Endothelial cell of umbilical vein (primary cell): ENCODE data around the gene SRGAP3. TPM values are rescaled to one million over a fixed set of nuclear protein-coding genes. Genes with fewer than 3 reads are reported as not detected.

Experiments
- BruUV-seq: library from RNA; stranded (reverse); fragments of 400-500 nt; replicated peaks from 2 replicates; lab custom pipeline; 2021; lab: Mats Ljungman, UMichigan
- CTCF ChIA-PET: fragments of 300-600, 350-600 bp; sonication (Branson Sonifier 250); formaldehyde crosslinking; loops from one replicate; lab custom pipeline; 2021; ENCODE audit warnings: antibody characterized with exemption, inconsistent platforms; lab: Charles Lee
- POLR2A ChIA-PET: fragments of 300-600, 350-600 bp; sonication (Branson Sonifier 250); formaldehyde crosslinking; loops from one replicate; lab custom pipeline; 2021; ENCODE audit warnings: antibody characterized with exemption, inconsistent platforms; lab: Charles Lee
- DNase-seq: peaks from one replicate; pipeline ENCODE4 v3.0.0-alpha.2; 2011; ENCODE audit warnings: low read depth, low spot score
- FAIRE-seq: peaks from 2 replicates; lab custom pipeline; 2011; peaks lifted over from hg19 to GRCh38; lab: Jason Lieb, UNC
- H2AFZ ChIP-seq: 2 replicates; pipeline ENCODE4 v1.6.0; 2012; ENCODE audit warnings: low read depth, low read length, control low read depth, inconsistent platforms
- H3K27ac ChIP-seq: 2 replicates; pipeline ENCODE4 v1.5.1; 2011; ENCODE audit warnings: low read depth, mild to moderate bottlenecking, control low read depth, low read length, moderate library complexity; ENCODE audit not compliant: insufficient read depth
- H3K27me3 ChIP-seq, 2 experiments: 2 replicates each; pipeline versions ENCODE4 v1.6.0 to v1.6.1; 2011; ENCODE audit warnings: low read length in 2 of 2, mixed read lengths in 1 of 2; ENCODE audit not compliant: control insufficient read depth in 2 of 2, insufficient read depth in 2 of 2
- H3K36me3 ChIP-seq, 2 experiments: 2 replicates in 1 of 2; 3 replicates in 1 of 2; pipeline ENCODE4 v1.5.1; 2011; ENCODE audit warnings: low read length in 2 of 2, mild to moderate bottlenecking in 1 of 2, moderate library complexity in 1 of 2; ENCODE audit not compliant: control insufficient read depth in 2 of 2, insufficient read depth in 2 of 2; ENCODE audit errors: extremely low read depth in 1 of 2
- H3K4me1 ChIP-seq: 3 replicates; pipeline ENCODE4 v1.5.1; 2011; ENCODE audit warnings: mild to moderate bottlenecking, low read length; ENCODE audit not compliant: control insufficient read depth, insufficient read depth; ENCODE audit errors: extremely low read depth
- H3K4me2 ChIP-seq: 2 replicates; pipeline ENCODE4 v1.6.1; 2011; ENCODE audit warnings: low read length, control low read depth, mixed read lengths; ENCODE audit not compliant: insufficient read depth
- H3K4me3 ChIP-seq, 3 experiments: fragments of 200-600 bp in 1 of 3; sonication (generic), shearing (Covaris generic) in 1 of 3; replicated peaks in 1 of 3; 2 replicates each; pipeline ENCODE4 v1.5.1; 2011 to 2016; ENCODE audit warnings: control low read depth in 3 of 3, low read length in 3 of 3, mild to moderate bottlenecking in 2 of 3, inconsistent platforms in 1 of 3, low read depth in 1 of 3, moderate library complexity in 1 of 3; ENCODE audit not compliant: insufficient read depth in 1 of 3
- H3K79me2 ChIP-seq: 2 replicates; pipeline ENCODE4 v1.6.0; 2012; ENCODE audit warnings: low read length, inconsistent platforms; ENCODE audit not compliant: control insufficient read depth, insufficient read depth
- H3K9ac ChIP-seq: replicated peaks from 2 replicates; pipeline ENCODE3; 2011; ENCODE audit warnings: low read length, control low read depth; ENCODE audit not compliant: insufficient read depth; ENCODE audit errors: extremely low read depth
- H3K9me1 ChIP-seq: replicated peaks from 3 replicates; pipeline ENCODE4 v1.6.0; 2011; ENCODE audit warnings: mild to moderate bottlenecking, low read length; ENCODE audit not compliant: control insufficient read depth, insufficient read depth; ENCODE audit errors: extremely low read depth
- H3K9me3 ChIP-seq: replicated peaks from 2 replicates; pipeline ENCODE4 v1.5.1; 2012; ENCODE audit warnings: low read length, inconsistent platforms; ENCODE audit not compliant: control insufficient read depth, insufficient read depth
- H4K20me1 ChIP-seq: replicated peaks from 2 replicates; pipeline ENCODE3; 2011; ENCODE audit warnings: mild to moderate bottlenecking, low read length; ENCODE audit not compliant: control insufficient read depth, insufficient read depth; ENCODE audit errors: extremely low read depth
- CTCF ChIP-seq, 2 donors: IDR thresholded peaks; 1 replicate in 1 of 2; 2 replicates in 1 of 2; pipeline ENCODE4 v1.5.1; 2011; ENCODE audit warnings: low read length in 2 of 2, mild to moderate bottlenecking in 2 of 2, moderate library complexity in 2 of 2, control low read depth in 1 of 2, inconsistent platforms in 1 of 2, low read depth in 1 of 2; ENCODE audit not compliant: insufficient read depth in 1 of 2; ENCODE audit errors: extremely low read depth in 1 of 2
- EZH2 ChIP-seq: IDR thresholded peaks from 2 replicates; pipeline ENCODE4 v1.6.1; 2012; ENCODE audit warnings: borderline replicate concordance, low read depth, mild to moderate bottlenecking, moderate library complexity, low read length, inconsistent platforms; ENCODE audit not compliant: severe bottlenecking
- FOS ChIP-seq: IDR thresholded peaks from 2 replicates; pipeline ENCODE4 v1.6.1; 2011; ENCODE audit warnings: mild to moderate bottlenecking, low read length, moderate library complexity, borderline replicate concordance; ENCODE audit not compliant: insufficient read depth
- GATA2 ChIP-seq: IDR thresholded peaks from 2 replicates; pipeline ENCODE4 v1.7.0; 2011; ENCODE audit warnings: low read depth, mild to moderate bottlenecking, moderate library complexity, mixed read lengths, low read length; ENCODE audit not compliant: insufficient read length, insufficient read depth
- MAX ChIP-seq: IDR thresholded peaks from 2 replicates; pipeline ENCODE4 v1.6.1; 2011; ENCODE audit not compliant: insufficient read depth, insufficient read length
- POLR2A ChIP-seq: IDR thresholded peaks from 2 replicates; pipeline ENCODE4 v1.6.1; 2012; ENCODE audit warnings: low read depth, mild to moderate bottlenecking, control low read depth, low read length
- POLR2AphosphoS5 ChIP-seq: IDR thresholded peaks from 2 replicates; pipeline ENCODE4 v1.6.1; 2012; ENCODE audit warnings: low read depth, mild to moderate bottlenecking, control low read depth, low read length, moderate library complexity; ENCODE audit not compliant: insufficient read depth
- dilution Hi-C: fragments of 300-500 bp; cut with MboI; formaldehyde crosslinking; loops from one replicate; pipeline ENCODE4 v1.15.0; 2019; ENCODE audit warnings: low sequenced_read_pairs; ENCODE audit not compliant: extremely low pct_ligation_motif_present
- intact Hi-C: fragments of 100-400 bp; cut with micrococcal nuclease; formaldehyde crosslinking; loops from one replicate; pipeline ENCODE4 v1.10.0; 2022
- polyA plus RNA-seq, 4 experiments: library from polyadenylated mRNA; depleted of rRNA in 3 of 4; stranded (reverse) in 3 of 4; unstranded in 1 of 4; fragments of >200 nt; gene quantifications; 2 replicates each; pipeline versions ENCODE4 v1.2.1 to v1.2.3, GENCODE V29; 2011 to 2012; ENCODE audit warnings: missing spikeins in 1 of 4
- total RNA-seq: library from RNA; stranded (reverse); gene quantifications from 2 replicates; pipeline ENCODE4 v1.2.3, GENCODE V29; 2021

SRGAP3 gene
- total and polyA plus RNA-seq, 2 donors (not counting 3 experiments of a cell fraction or from before 2014, with no cell fraction given): 0.06 TPM; not detected in 1

GRCh38 chr3:8963137-8963853 lies 286.2 kb downstream of the SRGAP3 start, which contains the start of gene RAD18:
Gene RAD18, minus strand, starts transcription at chr3:8963472. Its CDS starts 87 bp downstream, at chr3:8963385.
- Histone ChIP-seq H3K4me3 (peak within 1 kb of the TSS; percentile 74 to 92 (median 91)), H3K4me2 (peak within 1 kb of the TSS; percentile 89), H4K20me1 (no peaks in the 10 kb centered on the region), H3K79me2 (peaks cover 41% of the 10 kb centered on the region), H3K36me3 (no peaks in the 10 kb centered on the region), H3K27me3 (peaks cover 0 to 2% of the 10 kb centered on the region in 2 experiments), H2AFZ (peak within 1 kb of the TSS; percentile 97), H3K9me3 (no peaks in the 10 kb centered on the region), H3K27ac (peak within 1 kb of the TSS; percentile 67), H3K9me1 (no peaks in the 10 kb centered on the region), H3K9ac (peak within 1 kb of the TSS; percentile 79), H3K4me1 (peaks cover 29% of the 10 kb centered on the region)
- peak; percentile 91 for DNase-seq
- intact Hi-C loops: loop anchor here (1.0 to 10.0 kb wide), 5 partner anchors 14 to 686 kb away; partner anchors contain the start of genes MTMR14 and OXTR
- TSS peak; percentile 47 for BruUV-seq
- ChIA-PET CTCF (interaction anchor here (1.2 kb wide), 1 partner anchor 194 kb away, joined by 7 read pairs; the partner anchor contains the start of gene OXTR), POLR2A (no interaction called here)
- dilution Hi-C loops: no loop called here
- FAIRE-seq: peak; percentile 88
- TF ChIP-seq MAX: peak; percentile 45
- TF ChIP-seq GATA2: peak; percentile 18
- TF ChIP-seq EZH2: no peak
- TF ChIP-seq POLR2AphosphoS5: peak; percentile 69
- no peak for TF ChIP-seq CTCF (IDR thresholded peaks at IDR 0.05; ENCODE audit: extremely low read depth in 1 of 2, insufficient read depth in 1 of 2, low read depth in 1 of 2, low read length in 2 of 2)
- no peak for TF ChIP-seq FOS
- peak; percentile 70 for TF ChIP-seq POLR2A
